Urinary bladder (tissue), 4 donors: ENCODE data around the gene NDUFA8. TPM values are rescaled to one million over a fixed set of nuclear protein-coding genes. Genes with fewer than 3 reads are reported as not detected.

Experiments
- DNase-seq: peaks from one replicate; pipeline ENCODE4 v3.0.0-alpha.2; 2015; ENCODE audit errors: extremely low spot score
- H3K27ac ChIP-seq: one replicate; pipeline ENCODE4 v1.5.1; 2013; ENCODE audit warnings: low read depth, mild to moderate bottlenecking, moderate library complexity
- H3K36me3 ChIP-seq: one replicate; pipeline ENCODE4 v1.6.1; 2013; ENCODE audit warnings: mild to moderate bottlenecking, moderate library complexity; ENCODE audit not compliant: insufficient read depth
- H3K4me1 ChIP-seq: one replicate; pipeline ENCODE4 v1.6.1; 2013; ENCODE audit warnings: mild to moderate bottlenecking, moderate library complexity; ENCODE audit not compliant: insufficient read depth
- H3K4me3 ChIP-seq: one replicate; pipeline ENCODE4 v1.5.1; 2013; ENCODE audit warnings: low read depth, low read length
- WGBS: extraction: QIAGEN DNeasy Blood & Tissue Kit; methylation state at CpG from one replicate; pipeline ENCODE4 v1.1.7; 2013; 5-methylcytosine and 5-hydroxymethylcytosine counted together
- polyA plus RNA-seq: library from polyadenylated mRNA; stranded (reverse); fragments of 200-250 nt; gene quantifications from one replicate; pipeline ENCODE4 v1.2.3, GENCODE V29; 2013
- total RNA-seq: library from RNA; depleted of rRNA; stranded (reverse); fragments of >200 nt; gene quantifications from one replicate; pipeline ENCODE4 v1.2.3, GENCODE V29; 2014
- donor health status: healthy with polysubstance abuse.
- donor health status: healthy.

Gene NDUFA8
- total and polyA plus RNA-seq, 2 donors = 24.7 to 107 TPM

- H3K27ac ChIP-seq = no peak overlapping the region
- DNase-seq = no peak
- no peaks in the 10 kb centered on the region for H3K4me1 ChIP-seq
- no peak overlapping the region for H3K4me3 ChIP-seq
- H3K36me3 ChIP-seq = no peaks in the 10 kb centered on the region
- 80% methylated on average over 10 of the region's 10 CpGs for WGBS
Observed at GRCh38 chr9:122127396-122127798, 32.2 kb downstream of the NDUFA8 start.

DNA sequence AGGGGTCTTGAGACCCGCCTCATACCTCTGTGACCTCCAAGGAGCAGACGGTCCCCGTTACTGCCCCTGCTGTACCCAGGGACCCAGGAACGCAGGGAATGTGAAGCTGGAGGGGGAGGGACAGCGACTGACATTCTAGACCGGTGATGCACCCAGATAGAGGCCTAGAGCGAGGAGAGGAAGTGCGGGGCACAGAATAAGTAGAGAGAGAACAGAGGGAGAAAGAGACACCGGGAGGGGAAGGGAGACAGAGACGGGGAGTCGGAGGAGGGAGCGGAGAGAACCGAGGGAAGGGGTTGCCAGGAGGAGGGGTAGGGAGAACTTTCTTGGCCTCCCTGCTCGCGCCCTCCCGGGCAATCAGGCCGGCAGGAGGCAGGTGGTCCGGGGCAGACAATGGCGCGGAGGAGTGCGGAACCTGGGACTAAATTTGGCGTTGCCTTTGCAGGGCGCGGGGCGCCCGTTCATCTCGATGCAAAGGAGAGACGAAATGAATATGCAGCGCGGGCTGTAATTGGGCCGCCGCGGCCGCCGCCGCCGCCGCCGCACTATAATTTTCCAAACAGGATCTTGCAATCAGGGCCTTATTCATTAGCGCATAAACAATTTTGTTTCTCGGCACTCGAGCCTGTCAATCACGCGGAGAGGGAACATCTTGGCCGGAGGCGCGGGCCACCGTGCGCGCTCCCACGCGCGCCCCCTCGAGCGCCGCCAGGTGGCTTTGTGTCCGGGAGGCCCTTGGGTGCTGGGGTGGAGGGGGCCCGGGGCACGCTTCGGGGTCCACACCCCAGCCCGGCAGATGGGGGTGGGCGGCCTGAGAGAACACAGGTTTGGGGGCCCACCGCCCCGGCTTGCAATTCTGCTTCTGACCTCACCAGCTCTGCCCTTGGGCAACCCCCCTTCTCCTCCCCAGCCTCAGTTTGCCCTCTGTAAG, 33.0 kb downstream of the NDUFA8 start:
- WGBS = 11% methylated on average over 64 of the region's 64 CpGs
- Histone ChIP-seq H3K4me1 (no peaks in the 10 kb centered on the region), H3K27ac (no peak overlapping the region), H3K4me3 (no peak overlapping the region), H3K36me3 (no peaks in the 10 kb centered on the region)
- no peak for DNase-seq

DNA sequence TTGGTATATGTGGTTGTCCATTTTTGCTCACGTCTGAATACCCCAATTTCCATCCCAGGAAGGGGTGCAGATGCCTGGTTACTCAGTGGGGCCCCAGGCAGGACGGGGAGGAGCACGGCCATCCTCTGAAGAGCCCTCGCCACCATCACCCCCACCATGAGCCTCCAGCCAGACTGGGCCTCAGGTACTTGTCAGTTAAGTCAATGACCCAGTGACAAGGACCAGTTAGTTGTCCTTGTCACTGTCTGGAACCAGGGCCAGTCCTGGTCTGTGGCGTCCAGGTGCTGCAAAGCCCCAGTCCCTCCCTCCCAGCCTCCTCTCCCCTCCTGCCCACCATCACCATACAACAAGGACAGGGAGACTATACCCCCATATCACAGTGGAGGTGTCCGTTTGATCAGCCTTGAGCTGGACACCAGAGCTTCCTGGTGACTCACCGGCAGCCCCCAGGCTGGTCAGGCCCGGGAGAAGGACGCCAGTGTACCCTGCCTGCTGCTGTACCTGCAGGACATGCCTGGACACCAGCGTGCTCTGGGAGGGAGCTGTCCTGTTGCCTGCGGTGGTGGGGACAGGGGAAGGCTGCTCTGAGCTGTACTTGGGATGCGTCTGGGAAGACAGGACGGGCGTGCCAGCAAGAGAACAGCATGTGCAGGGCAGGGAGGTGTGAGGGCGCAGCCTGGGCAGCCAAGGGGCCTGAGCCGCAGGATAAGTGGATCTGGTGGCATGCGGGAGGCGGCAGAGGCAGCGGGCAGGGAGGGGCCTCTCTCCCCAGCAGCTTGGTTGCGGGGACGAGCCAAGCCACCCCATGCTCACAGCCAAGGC, 33.9 kb downstream of the NDUFA8 start:
- no peaks in the 10 kb centered on the region for H3K4me1 ChIP-seq
- no peaks in the 10 kb centered on the region for H3K36me3 ChIP-seq
- H3K27ac ChIP-seq = no peak overlapping the region
- WGBS = 53% methylated on average over 21 of the region's 21 CpGs
- no peak for DNase-seq
- no peak overlapping the region for H3K4me3 ChIP-seq

GRCh38 chr9:122125158-122125508, 34.4 kb downstream of the NDUFA8 start:
- Histone ChIP-seq H3K4me3 (no peak overlapping the region), H3K4me1 (no peaks in the 10 kb centered on the region), H3K27ac (no peak overlapping the region), H3K36me3 (no peaks in the 10 kb centered on the region)
- WGBS = 1% methylated on average over 8 of the region's 8 CpGs
- peak; percentile 26 for DNase-seq

GRCh38 chr9:122124528-122124927, 35.1 kb downstream of the NDUFA8 start:
- no peak for DNase-seq
- no peaks in the 10 kb centered on the region for H3K36me3 ChIP-seq
- WGBS = 73% methylated on average over 7 of the region's 7 CpGs

DNA sequence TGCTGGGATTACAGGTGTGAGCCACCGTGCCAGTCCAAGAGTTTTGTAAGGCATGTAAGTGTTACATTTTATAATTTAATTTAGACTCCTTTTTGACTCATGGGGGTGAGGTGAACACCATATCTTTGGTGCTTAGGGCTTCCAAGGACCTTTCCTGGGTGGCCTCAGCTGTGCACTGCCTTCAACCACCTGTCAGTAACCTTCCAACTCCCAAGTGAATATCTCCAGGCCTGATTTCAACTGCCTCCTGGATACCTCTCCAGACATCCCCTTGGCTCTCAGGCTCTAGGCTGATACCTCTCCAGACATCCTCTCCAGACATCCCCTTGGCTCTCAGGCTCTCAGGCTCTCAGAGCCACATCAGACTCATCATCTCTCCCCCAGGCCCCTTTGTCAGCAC, 35.5 kb downstream of the NDUFA8 start:
- Histone ChIP-seq H3K4me1 (no peaks in the 10 kb centered on the region), H3K4me3 (no peak overlapping the region), H3K36me3 (no peaks in the 10 kb centered on the region), H3K27ac (no peak overlapping the region)
- 84% methylated on average over 1 of the region's 1 CpG for WGBS
- DNase-seq = no peak

More at GRCh38 chr9:122124528-122124927, 35.1 kb downstream of the NDUFA8 start:
- H3K4me3 ChIP-seq = no peak overlapping the region
- H3K27ac ChIP-seq = no peak overlapping the region
- no peaks in the 10 kb centered on the region for H3K4me1 ChIP-seq

DNA sequence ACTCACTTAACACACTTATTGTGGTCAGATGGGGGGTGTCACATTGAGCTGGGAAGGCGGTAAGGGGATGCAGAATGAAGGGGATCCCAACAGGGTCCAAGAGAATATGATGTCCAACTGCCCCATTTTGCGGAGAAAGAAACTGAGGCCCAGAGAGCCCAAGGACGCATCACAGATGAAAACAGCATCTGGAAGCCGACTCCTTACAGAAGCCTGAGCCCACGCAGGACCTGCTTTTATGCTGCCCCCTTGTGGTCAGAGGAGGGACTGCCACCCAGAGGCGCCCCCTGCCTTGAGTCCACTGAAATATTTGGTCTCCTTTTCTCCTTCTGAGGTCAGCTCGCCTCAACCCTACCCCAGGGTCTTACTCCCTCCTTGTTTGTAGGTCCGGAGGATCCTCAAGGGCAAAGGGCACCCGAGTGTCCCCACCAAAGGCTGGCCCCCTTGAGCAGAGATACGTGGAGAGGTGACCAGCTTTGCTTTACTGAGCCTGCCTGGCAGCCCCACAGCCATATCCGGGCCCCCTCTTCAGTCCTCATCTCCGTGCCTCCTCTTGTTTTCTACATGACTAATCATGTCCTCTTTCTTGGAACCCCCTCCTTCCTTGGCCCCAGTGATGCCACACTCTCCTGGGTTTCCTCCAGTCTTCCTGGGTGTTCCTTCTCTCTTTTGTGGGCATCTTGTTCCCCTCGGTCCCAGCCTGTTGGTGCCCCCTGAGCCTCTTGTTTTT, 36.5 kb downstream of the NDUFA8 start:
- Histone ChIP-seq H3K36me3 (no peaks in the 10 kb centered on the region), H3K4me3 (no peak overlapping the region), H3K4me1 (no peaks in the 10 kb centered on the region), H3K27ac (no peak overlapping the region)
- DNase-seq = no peak
- WGBS = 29% methylated on average over 13 of the region's 13 CpGs

DNA sequence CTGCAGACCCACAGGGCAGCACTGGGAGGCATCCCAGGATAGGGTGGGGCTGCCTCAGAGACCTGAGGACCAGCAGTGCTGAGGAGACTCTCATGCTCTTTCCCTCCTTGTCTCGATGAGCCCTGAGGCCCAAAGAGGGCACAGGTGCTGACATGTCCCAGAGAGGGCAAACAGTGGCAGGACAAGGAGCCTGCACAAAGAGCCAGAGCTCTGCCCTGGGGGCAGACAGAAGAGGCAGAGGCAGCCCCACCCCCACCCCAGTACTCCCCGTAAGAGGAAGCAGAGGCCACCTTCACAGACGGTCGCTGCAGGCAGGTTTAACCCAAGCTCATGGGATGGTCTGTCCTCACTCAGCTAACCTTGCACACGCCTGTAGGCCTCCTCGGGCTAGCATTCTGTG, 37.1 kb downstream of the NDUFA8 start:
- WGBS = 61% methylated on average over 6 of the region's 6 CpGs
- no peak for DNase-seq
- no peak overlapping the region for H3K4me3 ChIP-seq

DNA sequence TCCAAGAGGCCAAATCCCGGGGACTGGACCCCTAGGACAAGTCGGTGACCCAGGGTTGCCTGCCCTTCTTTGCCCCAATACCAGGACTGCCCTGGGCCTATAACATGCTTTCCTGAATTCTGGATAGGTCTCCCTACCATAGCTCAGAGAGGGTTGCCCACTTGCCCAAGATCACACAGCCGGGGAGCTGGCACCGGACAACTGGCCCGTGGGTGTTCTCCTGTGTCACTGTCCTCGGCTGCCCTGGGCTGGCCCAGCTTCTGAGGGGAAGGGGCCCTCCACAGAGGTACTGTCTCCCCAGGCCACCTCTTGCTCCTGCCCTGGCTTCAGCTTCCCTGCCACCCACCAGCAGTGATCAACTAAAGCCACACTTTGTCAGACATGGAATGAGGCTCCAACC, 37.6 kb downstream of the NDUFA8 start:
- no peak overlapping the region for H3K4me3 ChIP-seq
- 94% methylated on average over 6 of the region's 6 CpGs for WGBS
- no peaks in the 10 kb centered on the region for H3K36me3 ChIP-seq
- no peak overlapping the region for H3K27ac ChIP-seq
- no peaks in the 10 kb centered on the region for H3K4me1 ChIP-seq
- DNase-seq = no peak

More for the DNA sequence above, 37.1 kb downstream of the NDUFA8 start:
- H3K36me3 ChIP-seq = no peaks in the 10 kb centered on the region
- H3K4me1 ChIP-seq = no peaks in the 10 kb centered on the region
- no peak overlapping the region for H3K27ac ChIP-seq

DNA sequence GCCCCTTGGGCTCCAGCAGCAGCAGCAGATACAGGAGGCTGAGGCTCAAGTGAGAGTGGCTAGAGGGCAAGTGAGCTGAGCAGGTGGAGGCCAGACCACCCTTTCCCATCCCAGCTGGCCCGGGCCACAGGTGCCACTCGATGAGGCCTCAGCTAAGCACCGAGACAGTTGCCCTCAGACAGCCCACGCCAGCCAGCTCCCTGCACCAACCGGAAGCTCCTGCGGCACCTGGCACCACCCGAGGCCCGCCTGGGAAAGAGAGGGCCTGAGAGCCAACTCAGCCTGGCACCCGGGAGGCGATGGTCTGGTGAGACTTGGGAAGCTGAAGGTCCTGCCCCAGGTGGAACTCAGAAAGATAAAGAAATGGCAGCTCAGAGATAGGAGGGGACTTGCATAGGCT, 38.2 kb downstream of the NDUFA8 start:
- no peaks in the 10 kb centered on the region for H3K4me1 ChIP-seq
- no peak overlapping the region for H3K27ac ChIP-seq
- H3K4me3 ChIP-seq = no peak overlapping the region
- 90% methylated on average over 10 of the region's 10 CpGs for WGBS
- DNase-seq = no peak
- H3K36me3 ChIP-seq = no peaks in the 10 kb centered on the region

DNA sequence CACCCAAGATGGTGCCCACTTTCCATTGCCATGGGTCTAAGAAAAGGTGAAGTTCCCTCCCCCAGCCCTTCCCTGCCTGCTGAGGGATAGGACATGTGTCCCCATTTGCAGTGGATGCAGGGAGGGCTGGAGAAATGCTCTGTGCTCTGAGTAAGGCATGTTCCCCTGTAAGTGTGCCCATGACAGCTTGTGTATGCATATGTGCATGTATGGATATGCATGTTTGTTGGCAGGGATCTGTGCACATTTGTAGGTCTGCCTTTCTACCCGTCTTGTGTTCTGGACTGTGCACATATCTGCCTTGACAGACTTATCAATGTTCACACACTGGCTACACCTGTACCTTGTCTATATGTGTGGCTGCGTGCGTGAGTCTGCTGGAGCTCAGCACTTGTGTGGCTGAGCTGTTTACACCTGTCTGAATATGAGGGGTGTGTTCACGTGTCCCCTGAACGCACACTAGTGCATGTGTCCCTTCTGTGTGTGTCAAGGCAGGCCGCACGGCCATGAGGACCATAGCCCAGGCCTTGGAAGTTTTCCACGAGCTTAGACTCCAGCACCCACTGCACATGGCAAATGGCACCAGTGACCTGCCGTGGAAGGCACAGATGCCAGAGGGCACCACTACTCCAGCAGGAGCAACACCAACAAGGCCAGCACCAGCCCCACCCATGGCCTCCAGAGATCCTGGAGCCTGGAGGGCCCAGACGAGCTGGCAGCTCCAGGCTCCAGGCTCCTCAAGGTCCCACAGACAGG, 39.1 kb downstream of the NDUFA8 start:
- WGBS = 83% methylated on average over 10 of the region's 10 CpGs
- Histone ChIP-seq H3K4me1 (no peaks in the 10 kb centered on the region), H3K36me3 (no peaks in the 10 kb centered on the region), H3K27ac (no peak overlapping the region), H3K4me3 (no peak overlapping the region)
- DNase-seq = no peak

GRCh38 chr9:122119721-122120120, 39.9 kb downstream of the NDUFA8 start:
- Histone ChIP-seq H3K4me3 (no peak overlapping the region), H3K36me3 (no peaks in the 10 kb centered on the region), H3K27ac (no peak overlapping the region), H3K4me1 (no peaks in the 10 kb centered on the region)
- WGBS = 92% methylated on average over 5 of the region's 5 CpGs
- DNase-seq = no peak

- WGBS = 92% methylated on average over 13 of the region's 13 CpGs
- Histone ChIP-seq H3K27ac (no peak overlapping the region), H3K4me3 (no peak overlapping the region), H3K36me3 (no peaks in the 10 kb centered on the region), H3K4me1 (no peaks in the 10 kb centered on the region)
- DNase-seq = no peak
Observed at GRCh38 chr9:122119166-122119521, 40.4 kb downstream of the NDUFA8 start.
